Measurements from ENCODE around the gene TEX12. TPM values are rescaled to one million over a fixed set of nuclear protein-coding genes. Genes with fewer than 3 reads are reported as not detected.

TEX12 gene
- total and polyA plus RNA-seq, 11 donors: 0.27 to 0.57 (median 0.36) TPM; not detected in 8

DNA sequence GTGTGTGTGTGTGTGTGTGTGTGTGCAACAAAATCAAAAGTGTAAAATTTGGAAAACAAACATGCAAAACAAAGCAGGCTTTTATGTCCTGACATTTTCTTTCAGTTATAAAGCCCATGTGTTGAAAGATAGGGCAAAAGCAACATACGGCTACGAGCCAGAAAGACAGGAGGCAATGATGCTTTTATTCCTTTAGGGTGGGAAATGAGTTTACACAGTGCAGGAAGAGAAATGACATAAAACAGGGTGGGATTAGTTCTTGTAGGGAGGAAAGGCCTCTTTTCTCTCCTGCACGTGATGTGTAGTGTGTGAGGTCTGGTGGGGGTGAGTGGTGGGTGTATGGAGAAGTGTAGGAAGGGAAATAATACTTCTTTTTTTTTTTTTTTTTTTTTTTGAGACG, 32.7 kb upstream of the TEX12 start:
- no peaks in the 10 kb centered on the region for H3K36me3 ChIP-seq
- H3K9me3 ChIP-seq: no peaks in the 10 kb centered on the region
- H3K4me3 ChIP-seq: no peak overlapping the region
- DNase-seq (no peak), ATAC-seq (no peak)
- intact Hi-C loops (cut with DNase I): no loop called here
- no peaks in the 10 kb centered on the region for H3K27me3 ChIP-seq
- TF ChIP-seq POLR2A (IDR thresholded peaks at IDR 0.05): no peak
- no peak for TF ChIP-seq CTCF (IDR thresholded peaks at IDR 0.05)
- H3K4me1 ChIP-seq: peaks cover 0 to 7% (median 0%) of the 10 kb centered on the region in 12 donors
- 89 to 92% (median 90%) methylated on average over 3 to 4 of the region's 4 CpGs for WGBS, 4 donors
- H3K27ac ChIP-seq: no peak overlapping the region

DNA sequence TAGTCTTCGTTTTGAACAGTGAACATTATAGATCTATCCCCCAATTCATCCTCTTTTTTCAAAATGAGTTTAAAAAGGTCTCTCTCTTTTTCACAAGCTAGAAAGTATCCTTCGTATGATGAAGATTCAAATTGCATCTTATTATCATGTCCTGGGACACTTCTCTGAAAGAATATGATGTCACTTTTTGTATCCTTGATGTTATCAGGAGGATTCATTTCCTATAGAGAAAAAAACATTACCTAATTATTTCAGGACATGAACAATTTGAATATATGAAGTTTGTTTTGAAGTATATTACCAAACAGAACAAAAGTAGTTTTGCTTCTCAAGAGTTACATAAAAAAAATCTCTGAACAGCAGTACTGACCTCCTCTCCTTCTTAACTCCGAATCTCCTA, 23.6 kb upstream of the TEX12 start:
- 83 to 90% (median 86%) methylated on average over 3 of the region's 3 CpGs for WGBS, 4 donors
- TF ChIP-seq CTCF (IDR thresholded peaks at IDR 0.05) (no peak), POLR2A (IDR thresholded peaks at IDR 0.05) (no peak)
- intact Hi-C loops (cut with DNase I): no loop called here

GRCh38 chr11:112150517-112150916, 16.7 kb upstream of the TEX12 start:
- Histone ChIP-seq H3K4me1 (no peaks in the 10 kb centered on the region), H3K27ac (no peak overlapping the region), H3K27me3 (no peaks in the 10 kb centered on the region), H3K9me3 (no peaks in the 10 kb centered on the region), H3K4me3 (no peak overlapping the region), H3K36me3 (peaks cover 0 to 4% (median 0%) of the 10 kb centered on the region in 9 donors)
- 76 to 83% (median 77%) methylated on average over 5 of the region's 5 CpGs for WGBS, 4 donors
- no peak for ATAC-seq
- intact Hi-C loops (cut with DNase I): no loop called here
- TF ChIP-seq POLR2A (IDR thresholded peaks at IDR 0.05): no peak
- DNase-seq: no peak

More for the DNA sequence above, 23.6 kb upstream of the TEX12 start:
- DNase-seq (no peak), ATAC-seq (no peak)
- Histone ChIP-seq H3K9me3 (peaks cover 0 to 14% (median 2%) of the 10 kb centered on the region in 12 donors), H3K27ac (no peak overlapping the region), H3K27me3 (no peaks in the 10 kb centered on the region), H3K4me1 (no peaks in the 10 kb centered on the region), H3K36me3 (peaks cover 0 to 11% (median 0%) of the 10 kb centered on the region in 9 donors), H3K4me3 (no peak overlapping the region)

DNA sequence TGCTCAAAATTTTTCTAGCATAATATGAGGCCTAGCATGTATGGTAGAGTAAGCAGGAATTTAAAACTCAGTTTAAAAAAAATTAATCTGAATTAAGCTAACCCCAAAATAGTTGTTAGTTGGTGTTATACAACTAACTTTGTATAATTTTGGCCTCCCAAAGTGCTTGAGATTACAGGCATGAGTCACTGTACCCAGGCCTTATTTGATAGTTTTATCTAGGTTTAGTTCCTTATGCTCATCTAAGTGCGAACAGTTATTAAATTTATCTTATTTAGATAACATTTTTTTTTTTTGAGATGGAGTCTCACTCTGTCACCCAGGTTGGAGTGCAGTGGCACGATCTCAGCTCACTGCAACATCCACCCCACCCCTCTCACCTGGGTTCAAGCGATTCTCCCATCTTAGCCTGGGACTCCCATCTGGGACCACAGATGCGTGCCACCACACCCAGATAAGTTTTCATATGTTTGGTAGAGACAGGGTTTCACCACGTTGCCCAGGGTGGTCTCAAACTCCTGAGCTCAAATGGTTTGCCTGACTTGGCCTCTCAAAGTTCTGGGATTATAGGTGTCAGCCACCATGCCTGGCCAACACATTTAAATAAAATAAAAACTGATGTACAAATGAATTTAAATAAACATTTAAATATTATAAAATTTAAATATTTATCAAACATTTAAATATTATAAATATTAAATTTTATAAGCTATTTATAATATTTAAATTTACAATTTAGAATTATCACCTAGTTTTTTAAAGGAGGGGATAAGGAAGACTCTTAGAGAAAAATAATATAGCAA, 10.8 kb upstream of the TEX12 start:
- Histone ChIP-seq H3K27ac (no peak overlapping the region), H3K9me3 (no peaks in the 10 kb centered on the region), H3K4me3 (no peak overlapping the region), H3K4me1 (peaks cover 0 to 32% (median 0%) of the 10 kb centered on the region in 12 donors), H3K27me3 (no peaks in the 10 kb centered on the region), H3K36me3 (no peaks in the 10 kb centered on the region)
- TF ChIP-seq CTCF (IDR thresholded peaks at IDR 0.05) (no peak), POLR2A (IDR thresholded peaks at IDR 0.05) (no peak)
- ATAC-seq (no peak), DNase-seq (no peak)
- intact Hi-C loops (cut with DNase I): no loop called here
- 66 to 78% (median 70%) methylated on average over 5 of the region's 5 CpGs for WGBS, 4 donors
